Lower leg skin (tissue), 3 donors: ENCODE data around the gene QSOX2.

Experiments
- POLR2A ChIP-seq, 2 donors: fragments of 450-650 bp; IDR thresholded peaks; one replicate each; pipeline ENCODE4 v1.6.1; 2016 to 2017; ENCODE audit warnings: antibody characterized with exemption in 2 of 2, mild to moderate bottlenecking in 1 of 2, moderate library complexity in 1 of 2
- TF ChIP-seq, protein P1 (sequence below), 3 donors: fragments of 450-650 bp; IDR thresholded peaks; one replicate each; pipeline ENCODE4 v1.5.1; 2016; ENCODE audit warnings: antibody characterized with exemption in 3 of 3, mild to moderate bottlenecking in 3 of 3, moderate library complexity in 2 of 3

DNA sequence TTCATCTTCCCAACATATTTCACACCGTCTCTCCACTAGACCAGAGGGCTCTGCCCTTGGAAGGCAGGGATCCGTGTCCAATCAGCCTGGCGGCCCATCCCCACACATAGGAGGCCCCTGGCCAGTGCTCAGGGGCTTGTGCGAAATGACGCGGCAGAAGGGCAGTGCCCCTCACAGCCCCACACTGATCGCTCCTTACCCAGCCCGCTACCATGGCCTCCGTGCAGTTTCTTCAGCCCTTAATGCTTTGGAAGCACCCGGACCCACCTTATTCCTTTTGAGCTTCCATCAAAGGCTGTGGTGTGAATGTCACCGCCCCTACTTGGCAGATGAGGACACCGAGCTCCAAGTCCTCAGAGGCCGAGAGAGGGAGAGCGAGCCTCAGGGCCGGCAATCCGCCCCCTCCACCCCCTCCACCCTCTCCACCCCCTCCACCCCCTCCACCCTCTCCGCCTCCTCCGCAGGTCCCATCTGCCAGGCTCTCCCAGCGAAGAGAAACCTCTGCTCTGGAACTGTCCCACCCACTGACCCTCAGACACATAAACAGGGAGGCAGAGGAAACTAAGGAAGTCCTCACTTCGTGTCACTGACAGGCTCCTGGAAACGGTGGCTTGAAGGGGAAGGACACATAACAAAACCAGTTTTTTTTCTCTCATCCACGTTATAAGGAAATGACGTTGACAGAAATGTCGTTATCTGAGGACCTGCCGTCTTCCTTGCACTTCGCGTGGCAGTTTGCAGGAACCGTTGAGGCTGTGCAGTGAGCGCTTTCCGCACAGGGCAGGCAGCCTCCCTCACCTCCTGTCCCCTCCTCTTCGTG lies 13.9 kb downstream of the QSOX2 start:
- TF ChIP-seq, protein P1, sequence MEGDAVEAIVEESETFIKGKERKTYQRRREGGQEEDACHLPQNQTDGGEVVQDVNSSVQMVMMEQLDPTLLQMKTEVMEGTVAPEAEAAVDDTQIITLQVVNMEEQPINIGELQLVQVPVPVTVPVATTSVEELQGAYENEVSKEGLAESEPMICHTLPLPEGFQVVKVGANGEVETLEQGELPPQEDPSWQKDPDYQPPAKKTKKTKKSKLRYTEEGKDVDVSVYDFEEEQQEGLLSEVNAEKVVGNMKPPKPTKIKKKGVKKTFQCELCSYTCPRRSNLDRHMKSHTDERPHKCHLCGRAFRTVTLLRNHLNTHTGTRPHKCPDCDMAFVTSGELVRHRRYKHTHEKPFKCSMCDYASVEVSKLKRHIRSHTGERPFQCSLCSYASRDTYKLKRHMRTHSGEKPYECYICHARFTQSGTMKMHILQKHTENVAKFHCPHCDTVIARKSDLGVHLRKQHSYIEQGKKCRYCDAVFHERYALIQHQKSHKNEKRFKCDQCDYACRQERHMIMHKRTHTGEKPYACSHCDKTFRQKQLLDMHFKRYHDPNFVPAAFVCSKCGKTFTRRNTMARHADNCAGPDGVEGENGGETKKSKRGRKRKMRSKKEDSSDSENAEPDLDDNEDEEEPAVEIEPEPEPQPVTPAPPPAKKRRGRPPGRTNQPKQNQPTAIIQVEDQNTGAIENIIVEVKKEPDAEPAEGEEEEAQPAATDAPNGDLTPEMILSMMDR (IDR thresholded peaks at IDR 0.05) = no peak
- no peak for TF ChIP-seq POLR2A (IDR thresholded peaks at IDR 0.05)
